Measurements from ENCODE around the gene NNT. TPM values are rescaled to one million over a fixed set of nuclear protein-coding genes. Genes with fewer than 3 reads are reported as not detected.

The NNT gene
- polyA plus RNA-seq, 1 donor (not counting 4 experiments of a cell fraction or from before 2014, with no cell fraction given) = 23.3 TPM

GRCh38 chr5:43687275-43687674 is 84.3 kb downstream of the NNT start:
- H3K27me3 ChIP-seq (ENCODE audit: control insufficient read depth, extremely low read depth, insufficient read depth, low read length) = no peaks in the 10 kb centered on the region
- no peak overlapping the region for H3K27ac ChIP-seq (ENCODE audit: control insufficient read depth, insufficient read depth, low read length)
- dilution Hi-C loops (cut with MboI; ENCODE audit: extremely low pct_ligation_motif_present, low sequenced_read_pairs) = no loop called here
- H2AFZ ChIP-seq (ENCODE audit: control insufficient read depth, low read length) = no peak overlapping the region
- H3K79me2 ChIP-seq (ENCODE audit: control insufficient read depth, insufficient read depth, low read length) = no peaks in the 10 kb centered on the region
- FAIRE-seq (no peak), DNase-seq (ENCODE audit: low read depth, low spot score) (no peak)
- no peaks in the 10 kb centered on the region for H3K9me3 ChIP-seq (ENCODE audit: control insufficient read depth, low read depth, low read length)
- no peak overlapping the region for H3K4me3 ChIP-seq (ENCODE audit: control insufficient read depth in 2 of 3, extremely low read depth in 1 of 3, insufficient read depth in 2 of 3, low read depth in 1 of 3, low read length in 3 of 3)
- no peaks in the 10 kb centered on the region for H4K20me1 ChIP-seq (ENCODE audit: control insufficient read depth, extremely low read depth, insufficient read depth, low read length)
- no peaks in the 10 kb centered on the region for H3K4me1 ChIP-seq (ENCODE audit: control insufficient read depth, extremely low read depth, insufficient read depth, low read length)
- TF ChIP-seq CTCF (optimal IDR thresholded peaks at IDR 0.05 in 1 of 3, IDR thresholded peaks at IDR 0.05 in 1 of 3, conservative IDR thresholded peaks at IDR 0.05 in 1 of 3; ENCODE audit: extremely low read depth in 1 of 3, insufficient read depth in 2 of 3, low read length in 3 of 3) = no peak
- no peak for TF ChIP-seq EZH2 (IDR thresholded peaks at IDR 0.05; ENCODE audit: low read length)
- H3K9me1 ChIP-seq (ENCODE audit: control insufficient read depth, extremely low read depth, insufficient read depth, low read length) = no peaks in the 10 kb centered on the region
- H3K9ac ChIP-seq (ENCODE audit: control insufficient read depth, extremely low read depth, insufficient read depth, low read length) = no peak overlapping the region
- H3K4me2 ChIP-seq (ENCODE audit: control insufficient read depth, extremely low read depth, insufficient read depth, low read depth, low read length) = no peak overlapping the region
- no peaks in the 10 kb centered on the region for H3K36me3 ChIP-seq (ENCODE audit: control insufficient read depth in 2 of 2, extremely low read depth in 1 of 2, insufficient read depth in 2 of 2, low read length in 2 of 2)

GRCh38 chr5:43691275-43691674 is 88.3 kb downstream of the NNT start:
- H3K79me2 ChIP-seq (ENCODE audit: control insufficient read depth, insufficient read depth, low read length) = no peaks in the 10 kb centered on the region
- H3K4me3 ChIP-seq (ENCODE audit: control insufficient read depth in 2 of 3, extremely low read depth in 1 of 3, insufficient read depth in 2 of 3, low read depth in 1 of 3, low read length in 3 of 3) = no peak overlapping the region
- H2AFZ ChIP-seq (ENCODE audit: control insufficient read depth, low read length) = no peak overlapping the region
- H3K27me3 ChIP-seq (ENCODE audit: control insufficient read depth, extremely low read depth, insufficient read depth, low read length) = no peaks in the 10 kb centered on the region
- dilution Hi-C loops (cut with MboI; ENCODE audit: extremely low pct_ligation_motif_present, low sequenced_read_pairs) = no loop called here
- TF ChIP-seq EZH2 (IDR thresholded peaks at IDR 0.05; ENCODE audit: low read length) (no peak), CTCF (optimal IDR thresholded peaks at IDR 0.05 in 1 of 3, IDR thresholded peaks at IDR 0.05 in 1 of 3, conservative IDR thresholded peaks at IDR 0.05 in 1 of 3; ENCODE audit: extremely low read depth in 1 of 3, insufficient read depth in 2 of 3, low read length in 3 of 3) (no peak)
- H3K9me3 ChIP-seq (ENCODE audit: control insufficient read depth, low read depth, low read length) = no peaks in the 10 kb centered on the region
- no peaks in the 10 kb centered on the region for H3K4me1 ChIP-seq (ENCODE audit: control insufficient read depth, extremely low read depth, insufficient read depth, low read length)
- H3K36me3 ChIP-seq (ENCODE audit: control insufficient read depth in 2 of 2, extremely low read depth in 1 of 2, insufficient read depth in 2 of 2, low read length in 2 of 2) = no peaks in the 10 kb centered on the region
- DNase-seq (ENCODE audit: low read depth, low spot score) = no peak
- no peaks in the 10 kb centered on the region for H4K20me1 ChIP-seq (ENCODE audit: control insufficient read depth, extremely low read depth, insufficient read depth, low read length)
- no peaks in the 10 kb centered on the region for H3K9me1 ChIP-seq (ENCODE audit: control insufficient read depth, extremely low read depth, insufficient read depth, low read length)
- H3K27ac ChIP-seq (ENCODE audit: control insufficient read depth, insufficient read depth, low read length) = no peak overlapping the region
- H3K4me2 ChIP-seq (ENCODE audit: control insufficient read depth, extremely low read depth, insufficient read depth, low read depth, low read length) = no peak overlapping the region
- no peak overlapping the region for H3K9ac ChIP-seq (ENCODE audit: control insufficient read depth, extremely low read depth, insufficient read depth, low read length)
- no peak for FAIRE-seq

Measured in keratinocyte (primary cell).